Tibial nerve (tissue), 4 donors: ENCODE results near the gene UQCRH.
"Not testable (repeated sequence)": the region's sequence is repeated elsewhere in the genome, so short reads cannot be mapped to it uniquely, and the experiment has no call there.

Experiments used
- CTCF ChIP-seq, 5 experiments: fragments of 200-600 bp in 3 of 5; fragments of 450-650 bp in 2 of 5; sonication (generic) in 3 of 5; IDR thresholded peaks; one replicate each; pipeline ENCODE4 v1.5.1; 2016 to 2019; ENCODE audit warnings: antibody characterized with exemption in 5 of 5, mild to moderate bottlenecking in 3 of 5, moderate library complexity in 2 of 5
- EP300 ChIP-seq, 2 donors: sonication (generic); formaldehyde crosslinking; IDR thresholded peaks; one replicate each; pipeline ENCODE4 v1.6.1; 2017; ENCODE audit warnings: antibody characterized with exemption in 2 of 2, mild to moderate bottlenecking in 1 of 2
- POLR2A ChIP-seq, 2 donors: fragments of 450-650 bp; IDR thresholded peaks; one replicate each; pipeline ENCODE4 v1.6.1; 2017; ENCODE audit warnings: antibody characterized with exemption in 2 of 2, mild to moderate bottlenecking in 2 of 2, moderate library complexity in 2 of 2

- TF ChIP-seq CTCF, POLR2A, EP300 (IDR thresholded peaks at IDR 0.05): not testable (repeated sequence)
Measured at GRCh38 chr1:46322191-46322590, 18.7 kb downstream of the UQCRH start.
